Measurements from ENCODE around the gene LEKR1.

LEKR1 gene

GRCh38 chr3:156782921-156783320 is 43.2 kb upstream of the LEKR1 start:
- H2BK5ac ChIP-seq (ENCODE audit: low read length) = no peak overlapping the region
- no peak overlapping the region for H3K14ac ChIP-seq (ENCODE audit: low read length)
- no peaks in the 10 kb centered on the region for H3K4me1 ChIP-seq (ENCODE audit: control insufficient read depth in 2 of 2, insufficient read depth in 1 of 2, low read depth in 1 of 2, low read length in 2 of 2)
- no peaks in the 10 kb centered on the region for H3K27me3 ChIP-seq (ENCODE audit: control insufficient read depth in 3 of 3, insufficient read depth in 3 of 3, low read depth in 1 of 3, low read length in 3 of 3)
- no peak overlapping the region for H2BK15ac ChIP-seq (ENCODE audit: low read length)
- no peak overlapping the region for H3K27ac ChIP-seq (replicated peaks; ENCODE audit: low read length)
- H3K4me3 ChIP-seq (ENCODE audit: low read length in 2 of 2) = no peak overlapping the region
- no peaks in the 10 kb centered on the region for H3K9me3 ChIP-seq (replicated peaks in 1 of 2; ENCODE audit: control insufficient read depth in 2 of 2, insufficient read depth in 1 of 2, low read depth in 1 of 2, low read length in 2 of 2)
- no peaks in the 10 kb centered on the region for H3K36me3 ChIP-seq (replicated peaks in 1 of 2; ENCODE audit: control insufficient read depth in 2 of 2, insufficient read depth in 2 of 2, low read length in 2 of 2)
- no peak overlapping the region for H2AFZ ChIP-seq (ENCODE audit: low read length)
- no peak overlapping the region for H3K23ac ChIP-seq (ENCODE audit: low read depth, low read length, poor library complexity)
- H3K79me1 ChIP-seq (ENCODE audit: low read depth, low read length) = no peaks in the 10 kb centered on the region
- no peak overlapping the region for H2BK120ac ChIP-seq (ENCODE audit: low read depth, low read length)
- H3K18ac ChIP-seq (ENCODE audit: low read length) = no peak overlapping the region
- no peak overlapping the region for H3K4me2 ChIP-seq (ENCODE audit: insufficient read depth, low read length, poor library complexity, severe bottlenecking)
- no peak overlapping the region for H2AK5ac ChIP-seq (ENCODE audit: low read depth, low read length)
- no peak overlapping the region for H2BK12ac ChIP-seq (ENCODE audit: low read length)
- no peak overlapping the region for H3K4ac ChIP-seq (ENCODE audit: low read length)
- DNase-seq (ENCODE audit: low spot score) = no peak
- no peak overlapping the region for H3K9ac ChIP-seq (ENCODE audit: low read depth, low read length, poor library complexity)
- no peak overlapping the region for H4K91ac ChIP-seq (ENCODE audit: low read depth, low read length, poor library complexity)
- H4K8ac ChIP-seq (ENCODE audit: low read depth, low read length) = no peak overlapping the region

- Histone ChIP-seq H2AFZ (ENCODE audit: low read length) (no peak overlapping the region), H2BK15ac (ENCODE audit: low read length) (no peak overlapping the region), H3K79me1 (ENCODE audit: low read depth, low read length) (no peaks in the 10 kb centered on the region), H2BK120ac (ENCODE audit: low read depth, low read length) (no peak overlapping the region), H3K14ac (ENCODE audit: low read length) (no peak overlapping the region), H2AK5ac (ENCODE audit: low read depth, low read length) (no peak overlapping the region), H2BK5ac (ENCODE audit: low read length) (no peak overlapping the region), H3K27me3 (ENCODE audit: control insufficient read depth in 3 of 3, insufficient read depth in 3 of 3, low read depth in 1 of 3, low read length in 3 of 3) (no peaks in the 10 kb centered on the region), H3K4me3 (ENCODE audit: low read length in 2 of 2) (no peak overlapping the region), H4K91ac (ENCODE audit: low read depth, low read length, poor library complexity) (no peak overlapping the region), H4K8ac (ENCODE audit: low read depth, low read length) (no peak overlapping the region), H3K23ac (ENCODE audit: low read depth, low read length, poor library complexity) (no peak overlapping the region), H3K4me1 (ENCODE audit: control insufficient read depth in 2 of 2, insufficient read depth in 1 of 2, low read depth in 1 of 2, low read length in 2 of 2) (peaks cover 1 to 2% of the 10 kb centered on the region in 2 donors), H3K9me3 (replicated peaks in 1 of 2; ENCODE audit: control insufficient read depth in 2 of 2, insufficient read depth in 1 of 2, low read depth in 1 of 2, low read length in 2 of 2) (no peaks in the 10 kb centered on the region), H3K4me2 (ENCODE audit: insufficient read depth, low read length, poor library complexity, severe bottlenecking) (no peak overlapping the region), H3K4ac (ENCODE audit: low read length) (no peak overlapping the region), H3K36me3 (replicated peaks in 1 of 2; ENCODE audit: control insufficient read depth in 2 of 2, insufficient read depth in 2 of 2, low read length in 2 of 2) (no peaks in the 10 kb centered on the region), H2BK12ac (ENCODE audit: low read length) (no peak overlapping the region), H3K27ac (replicated peaks; ENCODE audit: low read length) (no peak overlapping the region), H3K9ac (ENCODE audit: low read depth, low read length, poor library complexity) (no peak overlapping the region), H3K18ac (ENCODE audit: low read length) (no peak overlapping the region)
- DNase-seq (ENCODE audit: low spot score) = no peak
Observed at GRCh38 chr3:156787001-156787400, 39.2 kb upstream of the LEKR1 start.

- Histone ChIP-seq H3K23ac (ENCODE audit: low read depth, low read length, poor library complexity) (no peak overlapping the region), H3K27me3 (ENCODE audit: control insufficient read depth in 3 of 3, insufficient read depth in 3 of 3, low read depth in 1 of 3, low read length in 3 of 3) (no peaks in the 10 kb centered on the region), H3K4me2 (ENCODE audit: insufficient read depth, low read length, poor library complexity, severe bottlenecking) (no peak overlapping the region), H3K18ac (ENCODE audit: low read length) (no peak overlapping the region), H4K8ac (ENCODE audit: low read depth, low read length) (no peak overlapping the region), H3K36me3 (replicated peaks in 1 of 2; ENCODE audit: control insufficient read depth in 2 of 2, insufficient read depth in 2 of 2, low read length in 2 of 2) (no peaks in the 10 kb centered on the region), H4K91ac (ENCODE audit: low read depth, low read length, poor library complexity) (no peak overlapping the region), H2AK5ac (ENCODE audit: low read depth, low read length) (no peak overlapping the region), H3K4ac (ENCODE audit: low read length) (no peak overlapping the region), H3K9me3 (replicated peaks in 1 of 2; ENCODE audit: control insufficient read depth in 2 of 2, insufficient read depth in 1 of 2, low read depth in 1 of 2, low read length in 2 of 2) (no peaks in the 10 kb centered on the region), H2BK15ac (ENCODE audit: low read length) (no peak overlapping the region), H3K4me3 (ENCODE audit: low read length in 2 of 2) (no peak overlapping the region), H2BK12ac (ENCODE audit: low read length) (no peak overlapping the region), H2AFZ (ENCODE audit: low read length) (no peak overlapping the region), H3K14ac (ENCODE audit: low read length) (no peak overlapping the region), H3K27ac (replicated peaks; ENCODE audit: low read length) (no peak overlapping the region), H3K79me1 (ENCODE audit: low read depth, low read length) (no peaks in the 10 kb centered on the region), H2BK5ac (ENCODE audit: low read length) (no peak overlapping the region), H3K9ac (ENCODE audit: low read depth, low read length, poor library complexity) (no peak overlapping the region), H2BK120ac (ENCODE audit: low read depth, low read length) (no peak overlapping the region), H3K4me1 (ENCODE audit: control insufficient read depth in 2 of 2, insufficient read depth in 1 of 2, low read depth in 1 of 2, low read length in 2 of 2) (peaks cover 1 to 2% of the 10 kb centered on the region in 2 donors)
- no CpG with 5 or more reads among the region's 1 CpG for WGBS, 2 donors (ENCODE audit: extremely low coverage in 2 of 2, insufficient read length in 2 of 2, insufficient replicate concordance in 1 of 2)
- no peak for DNase-seq (ENCODE audit: low spot score)
Observed at GRCh38 chr3:156787926-156788663, 38.1 kb upstream of the LEKR1 start.

- H3K9me3 ChIP-seq (replicated peaks in 1 of 2; ENCODE audit: control insufficient read depth in 2 of 2, insufficient read depth in 1 of 2, low read depth in 1 of 2, low read length in 2 of 2) = no peaks in the 10 kb centered on the region
- H3K4me3 ChIP-seq (ENCODE audit: low read length in 2 of 2) = no peak overlapping the region
- no peak overlapping the region for H2AK5ac ChIP-seq (ENCODE audit: low read depth, low read length)
- no CpG with 5 or more reads among the region's 3 CpGs for WGBS, 2 donors (ENCODE audit: extremely low coverage in 2 of 2, insufficient read length in 2 of 2, insufficient replicate concordance in 1 of 2)
- H2BK120ac ChIP-seq (ENCODE audit: low read depth, low read length) = no peak overlapping the region
- DNase-seq (ENCODE audit: low spot score) = no peak
- H3K4me2 ChIP-seq (ENCODE audit: insufficient read depth, low read length, poor library complexity, severe bottlenecking) = no peak overlapping the region
- no peak overlapping the region for H2BK15ac ChIP-seq (ENCODE audit: low read length)
- H3K4me1 ChIP-seq (ENCODE audit: control insufficient read depth in 2 of 2, insufficient read depth in 1 of 2, low read depth in 1 of 2, low read length in 2 of 2) = peaks cover 1 to 2% of the 10 kb centered on the region in 2 donors
- no peak overlapping the region for H3K27ac ChIP-seq (replicated peaks; ENCODE audit: low read length)
- H3K18ac ChIP-seq (ENCODE audit: low read length) = no peak overlapping the region
- H2AFZ ChIP-seq (ENCODE audit: low read length) = no peak overlapping the region
- no peak overlapping the region for H4K8ac ChIP-seq (ENCODE audit: low read depth, low read length)
- H3K23ac ChIP-seq (ENCODE audit: low read depth, low read length, poor library complexity) = no peak overlapping the region
- no peak overlapping the region for H3K9ac ChIP-seq (ENCODE audit: low read depth, low read length, poor library complexity)
- no peak overlapping the region for H4K91ac ChIP-seq (ENCODE audit: low read depth, low read length, poor library complexity)
- H3K36me3 ChIP-seq (replicated peaks in 1 of 2; ENCODE audit: control insufficient read depth in 2 of 2, insufficient read depth in 2 of 2, low read length in 2 of 2) = no peaks in the 10 kb centered on the region
- no peak overlapping the region for H3K14ac ChIP-seq (ENCODE audit: low read length)
- H2BK12ac ChIP-seq (ENCODE audit: low read length) = no peak overlapping the region
- H2BK5ac ChIP-seq (ENCODE audit: low read length) = no peak overlapping the region
- no peaks in the 10 kb centered on the region for H3K27me3 ChIP-seq (ENCODE audit: control insufficient read depth in 3 of 3, insufficient read depth in 3 of 3, low read depth in 1 of 3, low read length in 3 of 3)
- no peaks in the 10 kb centered on the region for H3K79me1 ChIP-seq (ENCODE audit: low read depth, low read length)
- no peak overlapping the region for H3K4ac ChIP-seq (ENCODE audit: low read length)
Observed at GRCh38 chr3:156788846-156789245, 37.3 kb upstream of the LEKR1 start.
